Measurements from ENCODE around the gene PTK7.
"Not testable (repeated sequence)": the region's sequence is repeated elsewhere in the genome, so short reads cannot be mapped to it uniquely, and the experiment has no call there.

PTK7 gene

DNA sequence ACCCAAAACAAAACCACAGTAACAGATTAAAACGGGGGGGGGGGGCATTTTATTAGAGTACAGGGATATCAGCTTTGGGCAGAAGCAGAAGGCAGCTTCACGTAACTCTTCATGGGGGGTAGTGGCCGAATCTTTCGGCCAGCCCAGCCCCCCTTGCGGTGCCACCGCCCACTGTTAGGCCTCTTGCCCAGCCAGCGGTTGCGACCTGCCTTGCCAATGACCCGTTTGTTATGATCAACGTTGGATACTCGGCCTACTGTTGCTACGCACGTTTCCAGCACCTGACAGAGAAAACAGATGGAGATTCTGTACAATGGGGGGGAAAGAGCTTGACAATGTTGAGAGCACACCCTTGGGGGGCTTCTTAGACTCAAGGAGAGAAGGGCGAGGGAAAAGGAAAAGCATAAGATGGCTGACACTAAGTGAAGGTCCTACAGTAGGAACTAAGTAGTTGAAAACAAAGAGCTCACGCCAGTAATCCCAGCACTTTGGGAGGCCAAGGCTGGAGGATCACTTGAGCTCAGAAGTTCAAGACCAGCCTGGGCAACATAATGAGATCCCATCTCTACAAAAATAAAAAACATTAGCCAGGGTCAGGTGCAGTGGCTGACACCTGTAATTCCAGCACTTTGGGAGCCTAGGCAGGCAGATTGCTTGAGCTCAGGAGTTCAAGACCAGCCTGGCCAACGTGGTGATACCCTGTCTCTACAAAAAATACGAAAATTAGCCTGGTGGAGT lies 21.7 kb upstream of the PTK7 start:
- no peak for DNase-seq

- DNase-seq, result no peak
These were observed 20.1 kb upstream of the PTK7 start for GRCh38 chr6:43055966-43056365.

- DNase-seq, result no peak
These were observed 17.6 kb upstream of the PTK7 start for GRCh38 chr6:43058531-43058930.

DNA sequence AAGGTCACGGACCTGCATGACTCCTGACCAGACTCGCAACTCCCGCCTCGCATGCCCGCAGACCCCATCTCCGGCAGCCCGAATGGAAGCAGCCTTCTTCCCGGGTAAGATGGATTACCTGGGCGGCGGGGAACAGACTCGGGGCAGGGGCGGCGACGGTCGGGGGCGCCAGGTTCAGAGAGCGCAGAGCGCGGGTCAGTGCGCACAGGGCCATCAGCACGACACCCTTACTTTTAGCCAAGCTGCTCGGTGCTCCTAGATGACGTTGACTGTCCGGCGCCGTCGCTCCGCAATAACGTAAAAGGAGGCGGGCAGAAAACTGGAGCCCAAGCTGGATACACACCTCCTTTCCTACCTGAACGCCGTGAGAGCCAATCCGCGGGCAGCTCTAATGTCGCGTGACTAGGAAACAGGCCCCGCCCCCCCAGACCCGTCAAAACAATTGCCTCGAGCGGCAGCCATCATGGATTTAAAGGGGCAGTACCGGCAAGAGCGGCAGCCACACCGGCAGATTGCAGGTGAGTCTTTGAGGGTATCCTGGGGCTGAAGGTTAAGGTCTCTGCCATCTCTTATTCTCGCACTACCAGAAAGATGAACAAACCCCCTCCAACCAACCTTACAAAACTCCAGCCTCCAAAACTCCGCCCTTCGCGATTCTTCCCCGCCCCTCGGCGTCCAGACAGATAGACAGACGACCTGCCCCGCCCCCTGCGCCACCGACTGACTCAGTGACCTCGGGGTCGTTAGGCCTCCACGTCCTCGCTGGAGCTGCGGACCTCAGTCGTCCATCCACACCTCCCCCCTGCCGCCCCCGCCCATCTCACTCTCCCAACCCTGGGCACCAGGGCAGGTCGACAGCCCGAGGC lies 16.7 kb upstream of the PTK7 start, which contains the start of the genes KLC4 and MRPL2:
Gene KLC4 (plus strand): TSS at position 464 of the 866 bp plus-strand sequence. CDS start 1,705 bp downstream, outside the sequence.
Gene MRPL2 (minus strand): TSS at position 267 of the 866 bp plus-strand sequence. CDS start 53 bp downstream, at position 214.
- DNase-seq, result peak; percentile 94 to 99 (median 96)

- no peak for DNase-seq
These were observed 15.9 kb upstream of the PTK7 start for GRCh38 chr6:43060034-43060754.

GRCh38 chr6:43060755-43061633 lies 15.1 kb upstream of the PTK7 start:
- no peak for DNase-seq

GRCh38 chr6:43061861-43062260 lies 14.3 kb upstream of the PTK7 start:
- DNase-seq, result no peak

DNA sequence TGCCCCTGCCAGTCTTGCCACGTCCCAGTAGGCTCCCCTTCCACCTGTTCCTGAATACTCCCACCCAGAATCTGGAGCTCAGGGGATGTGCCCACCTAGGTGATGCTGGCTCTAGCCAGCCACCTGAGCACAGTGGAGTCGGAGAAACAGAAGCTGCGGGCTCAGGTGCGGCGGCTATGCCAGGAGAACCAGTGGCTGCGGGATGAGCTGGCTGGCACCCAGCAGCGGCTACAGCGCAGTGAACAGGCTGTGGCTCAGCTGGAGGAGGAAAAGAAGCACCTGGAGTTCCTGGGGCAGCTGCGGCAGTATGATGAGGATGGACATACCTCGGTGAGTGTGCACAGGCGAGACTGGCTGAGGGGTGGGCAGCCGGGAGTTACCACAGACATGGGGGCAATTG lies 13.3 kb upstream of the PTK7 start:
- DNase-seq, result no peak

DNA sequence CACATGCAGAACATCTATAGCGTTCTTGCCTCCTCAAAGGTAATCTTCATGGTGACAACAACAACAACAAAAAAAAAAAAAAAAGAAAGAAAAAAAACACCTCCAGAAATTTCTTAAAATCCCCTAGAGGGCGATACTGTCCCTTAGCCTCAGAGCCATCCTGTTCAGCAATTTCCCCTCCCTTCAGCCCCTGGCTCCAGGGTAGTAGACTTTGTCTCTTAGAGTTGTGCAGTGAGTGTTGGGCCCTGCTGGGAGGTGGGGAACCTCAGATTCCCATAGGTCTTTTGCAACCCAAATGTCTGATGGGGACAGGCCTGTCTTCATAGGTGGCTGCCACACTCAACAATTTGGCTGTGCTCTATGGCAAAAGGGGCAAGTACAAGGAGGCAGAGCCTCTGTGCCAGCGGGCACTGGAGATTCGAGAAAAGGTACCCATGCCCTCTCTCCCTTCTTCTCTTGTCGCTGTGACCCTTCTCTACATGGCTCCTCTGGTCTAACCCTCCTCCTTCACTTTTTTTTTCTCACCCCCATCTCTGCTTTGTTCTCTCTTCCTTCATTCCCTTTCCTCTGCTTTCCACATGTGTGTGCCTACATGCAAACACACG lies 6.0 kb upstream of the PTK7 start:
- DNase-seq, result peak in 1 of 5 donors; percentile 56

GRCh38 chr6:43074847-43075669 lies 1.1 kb upstream of the PTK7 start:
- DNase-seq, result no peak

DNA sequence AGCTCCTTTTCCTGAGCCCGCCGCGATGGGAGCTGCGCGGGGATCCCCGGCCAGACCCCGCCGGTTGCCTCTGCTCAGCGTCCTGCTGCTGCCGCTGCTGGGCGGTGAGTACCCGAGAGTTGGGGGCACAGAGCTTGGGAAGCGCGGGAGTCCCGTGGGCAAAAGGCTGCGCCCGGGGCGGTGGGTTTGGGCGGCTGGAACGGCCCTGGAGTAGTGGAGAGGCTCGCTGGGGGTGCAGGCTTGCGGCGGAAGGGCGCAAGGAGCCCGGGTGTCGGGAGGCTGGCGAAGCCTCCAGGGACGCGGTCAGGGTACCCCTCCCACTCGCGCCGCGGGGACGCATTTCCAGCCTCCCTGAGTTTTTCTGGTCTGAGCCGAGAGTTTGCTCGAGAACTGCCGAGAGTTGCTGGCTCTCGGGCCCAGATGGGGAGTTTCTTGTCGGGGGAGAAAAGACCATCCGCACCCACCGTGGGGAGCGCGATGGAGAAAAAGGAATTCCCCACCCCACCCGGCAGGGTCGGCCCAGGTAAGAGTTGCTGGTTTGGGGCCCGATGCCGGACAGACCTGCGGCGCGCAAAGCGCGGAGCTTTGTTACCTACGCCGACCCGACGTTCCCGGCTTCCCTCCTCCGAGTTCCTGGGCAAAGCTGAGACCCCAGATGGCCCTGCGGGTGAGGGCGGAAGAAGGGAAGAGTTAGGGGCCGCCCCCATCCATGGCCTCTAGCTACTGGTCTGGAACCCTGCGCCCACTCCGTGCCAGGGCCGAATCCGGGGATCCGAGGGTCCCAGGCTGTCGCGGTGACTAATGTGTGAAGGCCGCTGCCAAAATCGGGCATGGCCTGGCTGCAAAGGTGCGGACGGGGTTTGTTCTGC lies 584 bp downstream of the PTK7 start:
- no peak for DNase-seq

- no peak for DNase-seq
These were observed 1.3 kb downstream of the PTK7 start for GRCh38 chr6:43077333-43077809.

- no peak for DNase-seq
These were observed 1.9 kb downstream of the PTK7 start for GRCh38 chr6:43077981-43078511.

DNA sequence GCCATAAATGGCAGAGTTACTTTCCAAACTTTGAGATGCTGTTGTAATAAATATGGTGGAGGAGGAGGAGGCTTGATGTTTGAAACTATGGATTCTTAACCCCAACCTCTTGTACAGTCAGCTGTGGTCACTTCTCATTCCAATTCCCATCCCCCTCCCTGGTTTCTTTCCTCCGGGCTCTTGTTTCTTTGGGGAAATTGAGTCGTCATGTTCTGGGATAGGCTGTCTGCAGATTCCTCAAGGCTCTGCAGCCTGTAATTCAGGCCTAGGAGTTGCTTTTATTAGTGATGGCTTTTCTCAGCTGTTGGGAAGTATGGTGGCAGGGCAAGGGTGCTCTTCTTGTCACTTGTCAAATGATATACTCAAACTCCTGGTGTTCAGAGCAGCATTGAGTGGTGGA lies 2.6 kb downstream of the PTK7 start:
- no peak for DNase-seq

DNA sequence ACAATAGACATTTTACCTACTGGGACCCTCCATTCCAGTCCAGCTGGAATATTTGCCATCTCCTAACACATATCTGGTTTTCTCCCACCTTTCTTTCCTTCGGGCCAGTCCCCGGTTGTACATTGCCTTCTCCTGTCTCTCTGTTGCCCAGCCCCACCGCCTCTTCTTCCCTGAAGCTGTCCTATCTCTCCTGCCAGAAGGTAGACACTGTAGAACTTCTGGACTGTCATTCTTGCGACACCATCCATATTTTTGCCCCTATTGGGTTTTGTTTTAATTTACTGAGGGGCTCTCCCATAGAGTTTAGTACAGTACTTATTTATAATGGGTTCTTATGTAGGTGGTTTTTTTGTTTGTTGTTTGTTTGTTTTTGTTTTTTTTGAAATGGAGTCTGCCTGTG lies 4.9 kb downstream of the PTK7 start:
- no peak for DNase-seq

DNA sequence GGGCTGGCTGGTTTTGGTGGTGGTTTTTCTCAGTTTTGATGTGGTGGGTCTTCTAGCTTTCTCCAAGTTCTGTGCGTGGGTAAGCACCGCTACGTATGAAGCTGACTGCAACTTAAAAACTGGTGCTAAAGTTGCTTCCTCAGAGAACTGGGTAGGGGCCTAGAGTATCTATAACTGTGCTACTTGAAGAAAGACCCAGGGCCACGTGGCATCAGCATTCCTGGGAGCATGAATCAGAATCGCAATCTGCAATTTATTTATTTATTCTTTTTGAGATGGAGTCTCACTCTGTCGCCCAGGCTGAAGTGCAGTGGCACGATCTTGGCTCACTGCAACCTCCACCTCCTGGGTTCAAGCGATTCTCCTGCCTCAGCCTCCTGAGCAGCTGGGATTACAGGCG lies 5.8 kb downstream of the PTK7 start:
- DNase-seq, result not testable (repeated sequence)

- no peak for DNase-seq
These were observed 6.9 kb downstream of the PTK7 start for GRCh38 chr6:43082806-43083655.

- DNase-seq, result no peak
These were observed 10.0 kb downstream of the PTK7 start for GRCh38 chr6:43086022-43086658.
